Upper lobe of right lung (tissue), 1 donor: ENCODE data around the gene ASAP2. TPM values are rescaled to one million over a fixed set of nuclear protein-coding genes. Genes with fewer than 3 reads are reported as not detected.

ENCODE experiments used
- ATAC-seq: fragments of 200-7000 bp; cut with Tn5 transposase; one replicate; pipeline ENCODE4 v1.9.1; 2020; ENCODE audit warnings: mild to moderate bottlenecking, moderate library complexity
- DNase-seq: peaks from one replicate; pipeline ENCODE4 v3.0.0-alpha.2; 2020
- H3K27ac ChIP-seq: fragments of 200-600 bp; one replicate; pipeline ENCODE4 v1.8.0; 2022
- H3K27me3 ChIP-seq: fragments of 200-600 bp; one replicate; pipeline ENCODE4 v1.8.0; 2022; ENCODE audit warnings: mild to moderate bottlenecking
- H3K36me3 ChIP-seq: fragments of 200-600 bp; one replicate; pipeline ENCODE4 v1.8.0; 2022
- H3K4me1 ChIP-seq: fragments of 200-600 bp; one replicate; pipeline ENCODE4 v1.8.0; 2022
- H3K4me3 ChIP-seq: fragments of 200-600 bp; one replicate; pipeline ENCODE4 v1.8.0; 2022; ENCODE audit warnings: mild to moderate bottlenecking
- H3K9me3 ChIP-seq: fragments of 200-600 bp; one replicate; pipeline ENCODE4 v1.8.0; 2022
- CTCF ChIP-seq: fragments of 200-600 bp; IDR thresholded peaks from one replicate; pipeline ENCODE4 v1.8.0; 2022; ENCODE audit warnings: antibody characterized with exemption
- intact Hi-C: fragments of 100-400 bp; cut with DNase I; formaldehyde crosslinking; loops from one replicate; pipeline ENCODE4 v1.11.0; 2022
- total RNA-seq: library from RNA; stranded (reverse); fragmentation: NEBNext Ultra II Directional; extraction: Animal tissue kit (Norgen Biotek cat#: 25700); gene quantifications from one replicate; pipeline ENCODE4 v1.2.1, GENCODE V29; 2021
- donor health status: DM: no; HTN: yes; CAD: no; lungs with severe emphysema.

Gene ASAP2
- total RNA-seq, 1 donor from 2014 or later, result 30.9 TPM

GRCh38 chr2:9385841-9386240 lies 179.2 kb downstream of the ASAP2 start:
- intact Hi-C loops, result no loop called here
- peaks cover 14% of the 10 kb centered on the region for H3K36me3 ChIP-seq
- ATAC-seq (no peak), DNase-seq (peak; percentile 49)
- H3K27me3 ChIP-seq, result no peaks in the 10 kb centered on the region
- no peak for TF ChIP-seq CTCF
- no peak overlapping the region for H3K4me3 ChIP-seq
- H3K4me1 ChIP-seq, result peaks cover 12% of the 10 kb centered on the region
- no peaks in the 10 kb centered on the region for H3K9me3 ChIP-seq
- H3K27ac ChIP-seq, result no peak overlapping the region

- no peak for TF ChIP-seq CTCF
- H3K9me3 ChIP-seq, result no peaks in the 10 kb centered on the region
- H3K27ac ChIP-seq, result no peak overlapping the region
- H3K27me3 ChIP-seq, result no peaks in the 10 kb centered on the region
- H3K4me3 ChIP-seq, result no peak overlapping the region
- peak; percentile 48 for DNase-seq
- no peak for ATAC-seq
- H3K4me1 ChIP-seq, result peaks cover 4% of the 10 kb centered on the region
- H3K36me3 ChIP-seq, result peaks cover 19% of the 10 kb centered on the region
- intact Hi-C loops, result no loop called here
Measured at GRCh38 chr2:9388199-9388681, 181.6 kb downstream of the ASAP2 start.

GRCh38 chr2:9388950-9389911 lies 182.6 kb downstream of the ASAP2 start:
- ATAC-seq, result no peak
- Histone ChIP-seq H3K36me3 (peaks cover 19% of the 10 kb centered on the region), H3K4me3 (no peak overlapping the region), H3K9me3 (no peaks in the 10 kb centered on the region), H3K4me1 (peaks cover 4% of the 10 kb centered on the region), H3K27me3 (no peaks in the 10 kb centered on the region), H3K27ac (no peak overlapping the region)
- peak; percentile 45 for DNase-seq
- intact Hi-C loops, result no loop called here
- TF ChIP-seq CTCF, result no peak

GRCh38 chr2:9390151-9390850 lies 183.7 kb downstream of the ASAP2 start:
- Histone ChIP-seq H3K4me3 (no peak overlapping the region), H3K36me3 (peaks cover 19% of the 10 kb centered on the region), H3K9me3 (no peaks in the 10 kb centered on the region), H3K4me1 (peaks cover 4% of the 10 kb centered on the region), H3K27me3 (no peaks in the 10 kb centered on the region), H3K27ac (no peak overlapping the region)
- no peak for TF ChIP-seq CTCF
- DNase-seq (no peak), ATAC-seq (no peak)
- intact Hi-C loops, result no loop called here

- peaks cover 19% of the 10 kb centered on the region for H3K36me3 ChIP-seq
Measured at GRCh38 chr2:9390991-9391390, 184.4 kb downstream of the ASAP2 start.

More at GRCh38 chr2:9390991-9391390, 184.4 kb downstream of the ASAP2 start:
- Histone ChIP-seq H3K27ac (no peak overlapping the region), H3K27me3 (no peaks in the 10 kb centered on the region), H3K9me3 (no peaks in the 10 kb centered on the region), H3K4me3 (no peak overlapping the region), H3K4me1 (peaks cover 4% of the 10 kb centered on the region)
- ATAC-seq (no peak), DNase-seq (no peak)
- intact Hi-C loops, result no loop called here
- TF ChIP-seq CTCF, result no peak
